ENCODE measurements around the gene ADAM8. TPM values are rescaled to one million over a fixed set of nuclear protein-coding genes. Genes with fewer than 3 reads are reported as not detected.

Gene ADAM8
- total and polyA plus RNA-seq, 2 of the 4 experiments (the other 2 are of a cell fraction): under 0.01 to 0.74 TPM

- Histone ChIP-seq H3K79me1 (ENCODE audit: low read depth in 1 of 2, low read length in 2 of 2) (no peaks in the 10 kb centered on the region), H4K8ac (ENCODE audit: low read depth in 2 of 2, low read length in 2 of 2) (no peak overlapping the region), H3K27ac (ENCODE audit: insufficient read depth, low read length) (no peak overlapping the region), H3K4ac (ENCODE audit: low read depth, low read length) (no peak overlapping the region), H3K4me2 (ENCODE audit: low read depth, low read length) (no peak overlapping the region), H3K36me3 (ENCODE audit: control insufficient read depth, insufficient read depth, low read length) (no peaks in the 10 kb centered on the region), H4K91ac (ENCODE audit: insufficient read depth, low read depth, low read length) (no peak overlapping the region), H3K14ac (replicated peaks; ENCODE audit: low read depth, low read length) (no peak overlapping the region), H3K4me1 (ENCODE audit: control insufficient read depth, insufficient read depth, low read length) (peaks cover 2% of the 10 kb centered on the region; the same call in 1 of the 2 replicates), H2AK9ac (replicated peaks; ENCODE audit: low read depth, low read length, poor library complexity) (no peak overlapping the region), H2BK120ac (ENCODE audit: low read depth, low read length) (no peak overlapping the region), H2BK20ac (ENCODE audit: low read depth, low read length) (no peak overlapping the region), H3K4me3 (ENCODE audit: insufficient read depth, low read depth, low read length) (no peak overlapping the region), H3K9ac (ENCODE audit: low read depth, low read length) (no peak overlapping the region), H4K5ac (ENCODE audit: low read depth, low read length) (no peak overlapping the region), H3K56ac (ENCODE audit: extremely low read depth, insufficient read depth, low read length) (no peak overlapping the region), H3K18ac (ENCODE audit: low read depth, low read length) (no peak overlapping the region), H3K9me3 (ENCODE audit: control insufficient read depth, insufficient read depth, low read length) (peaks cover 4% of the 10 kb centered on the region; the same call in 1 of the 2 replicates), H2BK5ac (ENCODE audit: low read depth, low read length, poor library complexity, severe bottlenecking) (no peak overlapping the region), H2AFZ (replicated peaks; ENCODE audit: low read length, poor library complexity) (no peak overlapping the region), H2AK5ac (ENCODE audit: low read depth, low read length) (no peak overlapping the region), H3K9me1 (ENCODE audit: insufficient read depth, low read length) (no peaks in the 10 kb centered on the region), H3K23ac (ENCODE audit: low read depth, low read length) (no peak overlapping the region), H3K27me3 (ENCODE audit: control insufficient read depth, insufficient read depth, low read length) (peaks cover 67% of the 10 kb centered on the region), H4K20me1 (ENCODE audit: insufficient read depth, low read length) (no peaks in the 10 kb centered on the region), H2BK15ac (ENCODE audit: low read depth, low read length) (no peak overlapping the region)
- 11% methylated on average over 15 of the region's 44 CpGs; no CpG with 5 or more reads in 1 of the 2 experiments for WGBS, 2 experiments (ENCODE audit: extremely low coverage in 2 of 2, insufficient read length in 1 of 2)
- intact Hi-C loops (cut with micrococcal nuclease) (no loop called here), dilution Hi-C loops (cut with HindIII; ENCODE audit: low sequenced_read_pairs, unreplicated experiment) (no loop called here), in situ Hi-C loops (cut with MboI; ENCODE audit: low sequenced_read_pairs) (no loop called here)
- POLR2A ChIA-PET (ENCODE audit: unreplicated experiment): no interaction called here
- BruUV-seq (replicated peaks): no TSS peak
- TF ChIP-seq FOS (IDR thresholded peaks at IDR 0.05; ENCODE audit: low read depth, low read length) (no peak), USF2 (IDR thresholded peaks at IDR 0.05; ENCODE audit: low read depth, low read length) (no peak), BHLHE40 (IDR thresholded peaks at IDR 0.05; ENCODE audit: low read depth, low read length) (no peak), RCOR1 (IDR thresholded peaks at IDR 0.05; ENCODE audit: insufficient replicate concordance, low read length) (no peak), RFX5 (IDR thresholded peaks at IDR 0.05; ENCODE audit: low read depth, low read length) (no peak), MAZ (IDR thresholded peaks at IDR 0.05; ENCODE audit: borderline replicate concordance, low read depth, low read length) (no peak), CTCF (conservative IDR thresholded peaks at IDR 0.05; ENCODE audit: low read depth, low read length) (no peak), CEBPB (IDR thresholded peaks at IDR 0.05; ENCODE audit: low read depth, low read length) (no peak), MAFK (IDR thresholded peaks at IDR 0.05; ENCODE audit: low read depth, low read length) (no peak), POLR2A (IDR thresholded peaks at IDR 0.05; ENCODE audit: low read depth, low read length) (no peak), NFE2L2 (IDR thresholded peaks at IDR 0.05; ENCODE audit: low read depth, low read length) (no peak), RAD21 (IDR thresholded peaks at IDR 0.05; ENCODE audit: low read length) (no peak), CHD1 (IDR thresholded peaks at IDR 0.05; ENCODE audit: low read depth, low read length) (no peak), MXI1 (IDR thresholded peaks at IDR 0.05; ENCODE audit: borderline replicate concordance, low read depth, low read length) (no peak)
- ATAC-seq (ENCODE audit: low read depth) (no peak), DNase-seq (no peak)
- CTCF ChIA-PET: no interaction called here
These were observed 45.3 kb downstream of the ADAM8 start for GRCh38 chr10:133231244-133231945.
